Measurements from ENCODE around the gene TLR10. TPM values are rescaled to one million over a fixed set of nuclear protein-coding genes. Genes with fewer than 3 reads are reported as not detected.
"Not testable (repeated sequence)": the region's sequence is repeated elsewhere in the genome, so short reads cannot be mapped to it uniquely, and the experiment has no call there.

The TLR10 gene
- total and polyA plus RNA-seq, 2 experiments from 2014 or later, result not detected

DNA sequence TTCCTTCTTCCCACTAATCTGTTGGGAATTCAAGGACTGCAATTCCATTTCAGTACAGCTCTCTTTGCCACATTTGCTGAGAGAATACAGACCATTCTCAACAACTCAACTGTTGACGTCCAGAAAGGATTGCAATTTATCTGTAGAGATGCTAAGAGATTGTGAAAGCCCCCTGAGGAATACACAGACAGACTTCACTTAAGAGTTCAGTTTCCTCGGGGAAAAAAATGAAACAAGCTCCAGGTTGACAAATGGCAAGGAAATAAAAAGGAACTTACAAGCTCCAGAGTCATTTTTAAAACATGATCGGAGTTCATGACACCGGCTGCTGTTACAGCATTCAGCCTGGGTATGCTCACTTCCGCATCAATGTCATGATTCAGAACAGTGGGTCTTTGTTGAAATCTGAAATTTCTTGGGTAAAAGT is 13.8 kb downstream of the TLR10 start:
- TF ChIP-seq EZH2phosphoT487 (IDR thresholded peaks at IDR 0.05; ENCODE audit: insufficient read depth, low read depth), result no peak
- no peaks in the 10 kb centered on the region for H3K9me3 ChIP-seq (ENCODE audit: low read depth)
- H3K4me1 ChIP-seq (ENCODE audit: insufficient read depth), result 0 out of 2 replicates have a peak, but pooled peaks cover 4% of the 10 kb centered on the region
- no peaks in the 10 kb centered on the region for H4K20me1 ChIP-seq (ENCODE audit: insufficient read depth)
- no peak overlapping the region for H3K9ac ChIP-seq
- H3K9me2 ChIP-seq (ENCODE audit: insufficient read depth), result no peaks in the 10 kb centered on the region
- in situ Hi-C loops (cut with MboI), result no loop called here
- no peak overlapping the region for H3K27ac ChIP-seq
- DNase-seq, result no peak
- H3F3A ChIP-seq (ENCODE audit: insufficient read depth), result no peaks in the 10 kb centered on the region
- no peaks in the 10 kb centered on the region for H3K79me2 ChIP-seq (ENCODE audit: insufficient read depth)
- no peak overlapping the region for H3K4me2 ChIP-seq (ENCODE audit: unreplicated experiment)
- WGBS, 2 experiments (ENCODE audit: low coverage in 1 of 2, low lambda C conversion rate in 2 of 2, missing lambda C conversion rate in 2 of 2), result 56 to 61% methylated on average over 5 of the region's 5 CpGs
- H3K4me3 ChIP-seq, result no peak overlapping the region
- H3K27me3 ChIP-seq (replicated peaks; ENCODE audit: insufficient read depth), result peaks cover 3% of the 10 kb centered on the region; the same call in 1 of the 2 replicates
- H3K36me3 ChIP-seq (ENCODE audit: low read depth), result no peaks in the 10 kb centered on the region
- H2AFZ ChIP-seq, result no peak overlapping the region

DNA sequence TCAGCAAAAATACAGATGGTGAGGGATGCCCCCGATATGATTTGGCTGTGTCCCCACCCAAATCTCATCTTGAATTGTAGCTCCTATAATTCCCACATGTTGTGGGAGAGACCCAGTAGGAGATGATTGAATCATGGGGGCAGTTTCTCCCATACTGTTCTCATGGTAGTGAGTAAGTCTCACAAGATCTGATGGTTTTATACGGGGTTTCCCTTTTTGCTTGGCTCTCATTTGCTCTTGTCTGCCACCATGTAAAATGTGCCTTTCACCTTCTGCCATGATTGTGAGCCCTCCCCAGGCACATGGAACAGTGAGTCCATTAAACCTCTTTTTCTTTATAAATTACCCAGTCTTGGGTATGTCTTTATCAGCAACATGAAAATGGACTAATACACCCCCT is 15.8 kb downstream of the TLR10 start:
- H3K4me1 ChIP-seq (ENCODE audit: insufficient read depth); H3K9me2 ChIP-seq (ENCODE audit: insufficient read depth); H3F3A ChIP-seq (ENCODE audit: insufficient read depth); H3K9me3 ChIP-seq (ENCODE audit: low read depth); in situ Hi-C loops (cut with MboI); H3K9ac ChIP-seq; DNase-seq; H3K27me3 ChIP-seq (replicated peaks; ENCODE audit: insufficient read depth); H3K36me3 ChIP-seq (ENCODE audit: low read depth); H2AFZ ChIP-seq; H3K79me2 ChIP-seq (ENCODE audit: insufficient read depth); H3K27ac ChIP-seq; H3K4me2 ChIP-seq (ENCODE audit: unreplicated experiment); H4K20me1 ChIP-seq (ENCODE audit: insufficient read depth); H3K4me3 ChIP-seq: not testable (repeated sequence)
- WGBS, 2 experiments (ENCODE audit: low coverage in 1 of 2, low lambda C conversion rate in 2 of 2, missing lambda C conversion rate in 2 of 2), result 70 to 83% methylated on average over 2 of the region's 2 CpGs

DNA sequence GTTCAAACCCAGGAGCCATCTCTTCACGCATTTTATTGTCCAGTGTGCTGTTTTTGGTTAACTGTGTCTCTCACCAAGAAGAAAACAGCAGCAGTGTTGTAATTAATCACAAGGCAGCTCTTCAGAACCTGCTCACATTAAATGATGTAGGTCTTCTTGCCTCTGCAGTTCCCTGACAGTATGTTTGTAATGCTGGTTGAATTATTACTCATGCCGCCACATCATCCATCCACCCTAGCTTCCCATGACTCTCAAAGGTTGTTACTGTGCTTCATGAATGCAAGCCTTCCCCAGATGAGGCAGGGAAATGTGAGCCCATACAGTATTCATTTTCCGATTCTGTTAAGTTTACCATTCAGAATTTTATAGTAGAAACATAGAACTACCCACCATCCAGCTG is 17.4 kb downstream of the TLR10 start:
- H3K27ac ChIP-seq, result no peak overlapping the region
- H3K9me2 ChIP-seq (ENCODE audit: insufficient read depth), result no peaks in the 10 kb centered on the region
- H3K4me2 ChIP-seq (ENCODE audit: unreplicated experiment), result no peak overlapping the region
- H3K79me2 ChIP-seq (ENCODE audit: insufficient read depth), result no peaks in the 10 kb centered on the region
- 0 out of 2 replicates have a peak, but pooled peaks cover 4% of the 10 kb centered on the region for H3K4me1 ChIP-seq (ENCODE audit: insufficient read depth)
- H3K36me3 ChIP-seq (ENCODE audit: low read depth), result no peaks in the 10 kb centered on the region
- H3K9me3 ChIP-seq (ENCODE audit: low read depth), result no peaks in the 10 kb centered on the region
- no peak overlapping the region for H3K9ac ChIP-seq
- 94 to 97% methylated on average over 3 of the region's 3 CpGs for WGBS, 2 experiments (ENCODE audit: low coverage in 1 of 2, low lambda C conversion rate in 2 of 2, missing lambda C conversion rate in 2 of 2)
- H4K20me1 ChIP-seq (ENCODE audit: insufficient read depth), result no peaks in the 10 kb centered on the region
- no peak for TF ChIP-seq EZH2 (IDR thresholded peaks at IDR 0.05; ENCODE audit: insufficient read depth, poor library complexity, severe bottlenecking)
- no peak for TF ChIP-seq EZH2phosphoT487 (IDR thresholded peaks at IDR 0.05; ENCODE audit: insufficient read depth, low read depth)
- in situ Hi-C loops (cut with MboI), result no loop called here
- peak; percentile 51 for DNase-seq
- 0 out of 2 replicates have a peak, but pooled peaks cover 4% of the 10 kb centered on the region for H3K27me3 ChIP-seq (replicated peaks; ENCODE audit: insufficient read depth)
- H3K4me3 ChIP-seq, result no peak overlapping the region
- H2AFZ ChIP-seq, result no peak overlapping the region
- no peaks in the 10 kb centered on the region for H3F3A ChIP-seq (ENCODE audit: insufficient read depth)

DNA sequence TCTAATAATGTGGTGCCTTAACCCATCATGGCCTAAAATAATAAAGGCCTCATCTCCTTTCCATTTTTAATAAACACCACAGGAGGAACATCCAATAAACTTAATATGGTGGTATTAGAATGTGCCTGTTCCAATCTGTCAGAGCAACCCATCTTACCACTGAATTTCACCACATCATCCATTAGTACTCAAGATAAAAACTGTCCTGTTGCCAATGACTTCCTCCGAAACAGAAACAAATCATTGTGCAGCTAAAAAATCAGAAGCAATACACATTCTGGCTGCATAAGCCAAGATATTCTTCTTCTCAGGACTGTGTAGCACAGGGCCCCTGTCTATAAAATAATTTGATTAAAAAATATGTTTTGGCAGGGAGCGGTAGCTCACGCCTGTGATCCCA is 18.5 kb downstream of the TLR10 start:
- Histone ChIP-seq H3K4me2 (ENCODE audit: unreplicated experiment) (no peak overlapping the region), H3K9me3 (ENCODE audit: low read depth) (no peaks in the 10 kb centered on the region), H3K4me3 (no peak overlapping the region), H3K79me2 (ENCODE audit: insufficient read depth) (no peaks in the 10 kb centered on the region), H3K9ac (no peak overlapping the region), H3K27ac (no peak overlapping the region), H3F3A (ENCODE audit: insufficient read depth) (no peaks in the 10 kb centered on the region), H2AFZ (no peak overlapping the region), H3K9me2 (ENCODE audit: insufficient read depth) (no peaks in the 10 kb centered on the region), H3K4me1 (ENCODE audit: insufficient read depth) (0 out of 2 replicates have a peak, but pooled peaks cover 4% of the 10 kb centered on the region), H3K27me3 (replicated peaks; ENCODE audit: insufficient read depth) (0 out of 2 replicates have a peak, but pooled peaks cover 4% of the 10 kb centered on the region), H4K20me1 (ENCODE audit: insufficient read depth) (no peaks in the 10 kb centered on the region), H3K36me3 (ENCODE audit: low read depth) (no peaks in the 10 kb centered on the region)
- TF ChIP-seq EZH2phosphoT487 (IDR thresholded peaks at IDR 0.05; ENCODE audit: insufficient read depth, low read depth) (no peak), EZH2 (IDR thresholded peaks at IDR 0.05; ENCODE audit: insufficient read depth, poor library complexity, severe bottlenecking) (no peak)
- DNase-seq, result no peak
- WGBS, 2 experiments (ENCODE audit: low coverage in 1 of 2, low lambda C conversion rate in 2 of 2, missing lambda C conversion rate in 2 of 2), result 96 to 98% methylated on average over 3 of the region's 3 CpGs
- in situ Hi-C loops (cut with MboI), result no loop called here

DNA sequence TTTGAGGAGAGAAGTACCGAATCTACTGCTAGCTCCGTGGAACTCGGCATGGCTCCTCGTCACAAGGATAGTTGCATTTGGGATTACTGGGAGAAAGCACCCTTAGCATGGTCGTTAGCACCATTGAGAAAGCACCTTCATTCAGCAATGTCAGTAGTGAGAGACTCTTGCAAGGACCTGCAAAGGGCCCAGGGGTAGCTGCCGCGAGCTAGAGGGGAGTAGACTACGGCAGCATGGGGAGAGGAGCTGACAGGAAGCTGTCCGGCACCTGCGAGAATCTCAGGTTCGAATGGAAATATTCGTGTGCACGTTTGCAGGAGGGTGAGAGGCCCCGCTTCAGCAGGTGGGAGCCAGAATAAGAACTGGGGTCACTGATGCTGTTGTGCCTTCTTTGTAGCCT is 20.2 kb downstream of the TLR10 start:
- H4K20me1 ChIP-seq (ENCODE audit: insufficient read depth), result no peaks in the 10 kb centered on the region
- 0 out of 2 replicates have a peak, but pooled peaks cover 4% of the 10 kb centered on the region for H3K27me3 ChIP-seq (replicated peaks; ENCODE audit: insufficient read depth)
- H3K4me1 ChIP-seq (ENCODE audit: insufficient read depth), result no peaks in the 10 kb centered on the region
- H2AFZ ChIP-seq, result no peak overlapping the region
- H3K79me2 ChIP-seq (ENCODE audit: insufficient read depth), result no peaks in the 10 kb centered on the region
- H3K36me3 ChIP-seq (ENCODE audit: low read depth), result no peaks in the 10 kb centered on the region
- H3K27ac ChIP-seq, result no peak overlapping the region
- no peak overlapping the region for H3K4me2 ChIP-seq (ENCODE audit: unreplicated experiment)
- H3K9ac ChIP-seq, result no peak overlapping the region
- 73 to 76% methylated on average over 13 to 14 of the region's 14 CpGs for WGBS, 2 experiments (ENCODE audit: low coverage in 1 of 2, low lambda C conversion rate in 2 of 2, missing lambda C conversion rate in 2 of 2)
- H3K9me3 ChIP-seq (ENCODE audit: low read depth), result no peaks in the 10 kb centered on the region
- no peak for TF ChIP-seq EZH2 (IDR thresholded peaks at IDR 0.05; ENCODE audit: insufficient read depth, poor library complexity, severe bottlenecking)
- no peak for TF ChIP-seq EZH2phosphoT487 (IDR thresholded peaks at IDR 0.05; ENCODE audit: insufficient read depth, low read depth)
- no peak for DNase-seq
- H3F3A ChIP-seq (ENCODE audit: insufficient read depth), result no peaks in the 10 kb centered on the region
- no peak overlapping the region for H3K4me3 ChIP-seq
- H3K9me2 ChIP-seq (ENCODE audit: insufficient read depth), result no peaks in the 10 kb centered on the region
- in situ Hi-C loops (cut with MboI), result no loop called here

Data from GM23248 (cell line).